Measurements from ENCODE around the gene ADGRG4. TPM values are rescaled to one million over a fixed set of nuclear protein-coding genes. Genes with fewer than 3 reads are reported as not detected.
"Not testable (repeated sequence)": the region's sequence is repeated elsewhere in the genome, so short reads cannot be mapped to it uniquely, and the experiment has no call there.

The ADGRG4 gene
- total RNA-seq, 1 experiment from 2014 or later = not detected

DNA sequence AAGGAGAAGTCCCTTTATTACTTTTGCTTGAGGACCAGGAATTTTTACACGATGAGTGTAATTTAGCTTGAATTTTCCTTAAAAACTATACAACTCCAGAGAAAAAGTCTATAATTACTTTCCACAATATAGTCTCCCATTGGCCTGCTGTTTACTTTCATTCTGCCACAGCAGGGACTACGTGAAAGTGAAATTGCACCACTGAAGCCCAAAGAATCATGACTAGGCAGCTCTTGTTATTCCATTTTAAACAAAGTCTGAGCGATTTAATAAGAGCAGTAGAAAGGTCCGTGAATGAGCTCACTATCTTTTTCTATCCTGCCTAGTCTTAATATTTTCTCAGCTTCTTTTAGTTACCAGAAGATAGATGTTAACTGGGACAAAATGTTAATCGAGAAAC is 68.6 kb downstream of the ADGRG4 start:
- in situ Hi-C loops (cut with HindIII; ENCODE audit: low sequenced_read_pairs) = no loop called here
- DNase-seq (ENCODE audit: low spot score) = no peak

GRCh38 chrX:136376713-136377112 is 76.0 kb downstream of the ADGRG4 start:
- DNase-seq (ENCODE audit: low spot score) = no peak
- in situ Hi-C loops (cut with HindIII; ENCODE audit: low sequenced_read_pairs) = no loop called here

GRCh38 chrX:136380010-136380769 is 79.4 kb downstream of the ADGRG4 start:
- no peak for DNase-seq (ENCODE audit: low spot score)
- in situ Hi-C loops (cut with HindIII; ENCODE audit: low sequenced_read_pairs) = no loop called here

DNA sequence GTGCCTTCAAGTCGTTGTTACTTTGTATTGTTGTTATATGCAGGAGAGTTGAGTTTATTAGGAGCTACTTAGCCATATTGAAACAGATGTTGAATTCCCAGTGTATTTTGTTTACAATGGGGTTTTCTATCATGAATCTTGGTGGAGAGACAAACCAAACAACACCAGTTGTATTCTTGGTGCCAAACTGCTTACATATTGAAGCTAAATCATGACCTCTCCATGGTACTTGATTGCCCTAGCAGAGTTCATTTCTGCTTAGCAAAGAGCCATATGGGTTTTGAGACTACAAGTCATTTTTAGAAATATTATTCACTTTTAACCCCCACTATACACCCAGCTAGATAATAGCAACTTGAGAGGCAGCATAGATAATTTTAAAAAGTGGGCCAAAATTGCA is 85.4 kb downstream of the ADGRG4 start:
- in situ Hi-C loops (cut with HindIII; ENCODE audit: low sequenced_read_pairs) = no loop called here

DNA sequence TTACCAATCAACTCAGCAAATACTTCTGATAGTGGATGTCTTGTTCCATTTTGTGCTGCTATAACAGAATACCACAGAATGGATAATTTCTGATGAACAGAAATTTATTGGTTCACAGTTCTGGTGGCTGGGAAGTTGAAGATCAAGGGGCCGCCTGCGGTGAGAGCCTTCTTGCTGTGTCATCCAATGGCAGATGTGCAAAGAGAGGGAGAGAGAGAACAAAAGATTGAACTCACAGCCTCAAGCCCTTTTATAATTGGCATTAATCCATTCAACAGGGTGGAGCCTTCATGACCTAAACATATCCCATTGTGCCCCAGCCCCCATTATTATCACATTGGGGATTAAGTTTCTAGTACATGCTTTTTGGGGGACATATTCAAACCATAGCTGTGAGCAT is 86.1 kb downstream of the ADGRG4 start:
- in situ Hi-C loops (cut with HindIII; ENCODE audit: low sequenced_read_pairs) = no loop called here
- no peak for DNase-seq (ENCODE audit: low spot score)

More for the DNA sequence above, 85.4 kb downstream of the ADGRG4 start:
- no peak for DNase-seq (ENCODE audit: low spot score)

DNA sequence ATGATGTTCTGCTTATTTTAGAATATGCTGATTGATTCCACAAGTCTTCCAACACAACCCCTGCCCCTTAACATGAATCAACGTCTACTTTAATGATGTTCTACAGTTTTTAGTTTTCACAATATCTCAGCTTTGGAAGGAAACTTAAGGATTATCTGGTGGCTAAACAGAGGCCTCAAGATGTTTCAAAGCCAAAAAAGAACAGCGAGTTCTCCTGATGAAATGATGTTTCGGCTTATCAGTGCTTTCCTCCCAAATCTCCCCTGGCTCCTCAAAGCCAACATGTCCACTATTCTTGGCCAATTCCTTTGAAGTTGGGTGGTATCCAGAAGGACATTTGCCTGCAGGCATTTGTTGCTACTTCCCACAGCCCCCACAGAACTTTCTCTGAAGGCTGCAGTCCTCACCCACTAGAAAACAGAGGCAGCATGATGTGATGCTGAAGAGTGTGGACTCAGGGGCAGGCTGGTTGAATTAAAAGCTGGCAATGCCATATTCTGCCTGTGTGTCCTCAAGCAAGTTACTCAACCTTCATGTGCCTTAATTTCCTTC is 87.3 kb downstream of the ADGRG4 start:
- no peak for DNase-seq (ENCODE audit: low spot score)
- in situ Hi-C loops (cut with HindIII; ENCODE audit: low sequenced_read_pairs) = no loop called here

- DNase-seq (ENCODE audit: low spot score) = no peak
- in situ Hi-C loops (cut with HindIII; ENCODE audit: low sequenced_read_pairs) = no loop called here
Measured at GRCh38 chrX:136390921-136391320, 90.2 kb downstream of the ADGRG4 start.

DNA sequence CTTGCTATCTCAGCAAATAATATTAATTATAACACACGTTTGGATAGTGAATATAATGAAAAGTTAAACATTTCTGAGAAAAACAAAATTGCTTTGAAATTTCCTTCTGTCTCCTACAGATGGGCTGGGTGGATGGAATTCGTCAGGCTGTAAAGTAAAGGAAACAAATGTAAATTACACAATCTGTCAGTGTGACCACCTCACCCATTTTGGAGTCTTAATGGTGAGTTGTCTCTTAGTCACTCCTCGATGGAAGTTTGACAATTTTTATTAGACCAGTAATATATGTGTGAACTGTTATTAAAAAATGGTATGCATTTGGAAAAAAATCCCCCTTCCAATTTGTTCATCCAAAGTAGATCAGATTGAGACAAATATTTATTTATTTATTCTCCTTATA is 94.5 kb downstream of the ADGRG4 start:
- no peak for DNase-seq (ENCODE audit: low spot score)
- in situ Hi-C loops (cut with HindIII; ENCODE audit: low sequenced_read_pairs) = no loop called here

- no peak for DNase-seq (ENCODE audit: low spot score)
- in situ Hi-C loops (cut with HindIII; ENCODE audit: low sequenced_read_pairs) = no loop called here
Measured at GRCh38 chrX:136397001-136397400, 96.2 kb downstream of the ADGRG4 start.

DNA sequence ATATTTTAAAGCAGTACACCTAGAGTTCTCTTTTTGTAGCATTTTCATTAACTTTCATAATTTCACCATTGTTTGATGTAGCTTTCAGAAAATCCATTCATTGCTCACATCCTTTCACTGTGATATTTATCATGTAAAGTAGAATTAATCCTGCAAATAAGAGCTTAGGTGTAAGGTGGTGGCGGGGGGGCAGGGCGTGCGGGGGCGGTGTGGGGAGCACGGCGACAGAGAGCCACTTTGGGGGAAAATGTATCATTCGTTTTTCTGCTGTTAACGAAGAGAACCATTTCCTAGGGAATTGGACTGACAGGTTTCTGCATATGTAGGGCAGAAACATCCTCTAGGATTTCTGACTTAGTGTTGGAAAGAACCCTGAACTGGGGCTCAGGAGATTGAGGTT is 104.4 kb downstream of the ADGRG4 start:
- DNase-seq (ENCODE audit: low spot score) = no peak
- in situ Hi-C loops (cut with HindIII; ENCODE audit: low sequenced_read_pairs) = no loop called here

GRCh38 chrX:136417806-136418205 is 117.0 kb downstream of the ADGRG4 start:
- DNase-seq (ENCODE audit: low spot score) = no peak

GRCh38 chrX:136421338-136421737 is 120.6 kb downstream of the ADGRG4 start:
- DNase-seq (ENCODE audit: low spot score) = no peak
- in situ Hi-C loops (cut with HindIII; ENCODE audit: low sequenced_read_pairs) = no loop called here

More at GRCh38 chrX:136417806-136418205, 117.0 kb downstream of the ADGRG4 start:
- in situ Hi-C loops (cut with HindIII; ENCODE audit: low sequenced_read_pairs) = no loop called here

- DNase-seq (ENCODE audit: low spot score) = no peak
- in situ Hi-C loops (cut with HindIII; ENCODE audit: low sequenced_read_pairs) = no loop called here
Measured at GRCh38 chrX:136423724-136424123, 123.0 kb downstream of the ADGRG4 start.

DNA sequence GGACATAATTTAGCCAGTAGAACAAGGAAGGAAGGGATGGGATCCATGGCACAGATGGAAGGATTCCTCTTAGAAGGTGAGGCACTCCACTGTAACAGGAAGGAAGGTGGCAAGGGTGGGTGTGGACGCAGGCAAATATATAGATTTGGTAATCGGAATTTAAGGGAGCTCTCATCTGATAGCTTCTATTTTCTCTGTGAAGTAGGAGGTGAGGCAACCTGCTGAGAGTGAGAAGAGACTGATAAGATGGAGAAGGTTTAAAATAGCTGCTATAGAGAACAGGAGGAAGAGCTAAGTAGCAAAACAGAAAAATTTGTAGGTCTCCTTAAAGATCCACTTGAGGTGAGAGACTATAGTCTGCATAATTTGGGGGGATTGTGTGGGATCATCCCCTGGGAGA is 125.2 kb downstream of the ADGRG4 start:
- DNase-seq (ENCODE audit: low spot score) = no peak
- in situ Hi-C loops (cut with HindIII; ENCODE audit: low sequenced_read_pairs) = no loop called here

GRCh38 chrX:136431625-136432024 is 130.9 kb downstream of the ADGRG4 start:
- no peak for DNase-seq (ENCODE audit: low spot score)
- in situ Hi-C loops (cut with HindIII; ENCODE audit: low sequenced_read_pairs) = no loop called here

DNA sequence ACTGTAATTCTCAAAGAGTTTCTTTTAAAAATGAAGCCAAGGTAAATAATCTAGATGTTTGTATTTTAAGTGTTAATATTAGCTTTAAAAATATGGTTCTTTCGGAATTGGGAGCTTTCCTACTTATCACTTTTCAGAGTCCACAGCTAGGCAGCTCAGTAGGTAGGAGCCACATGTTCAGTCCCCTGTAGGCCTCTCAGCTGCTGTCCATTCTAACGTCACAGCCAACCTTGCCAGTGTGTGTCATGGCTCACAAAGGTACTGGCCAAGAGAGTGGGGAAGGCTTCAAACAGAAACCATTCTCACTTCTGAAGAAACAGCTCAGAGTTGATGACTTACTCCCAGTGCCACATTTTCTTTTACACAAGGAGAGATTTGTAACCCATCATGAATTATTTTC is 137.0 kb downstream of the ADGRG4 start:
- in situ Hi-C loops (cut with HindIII; ENCODE audit: low sequenced_read_pairs) = no loop called here
- no peak for DNase-seq (ENCODE audit: low spot score)

DNA sequence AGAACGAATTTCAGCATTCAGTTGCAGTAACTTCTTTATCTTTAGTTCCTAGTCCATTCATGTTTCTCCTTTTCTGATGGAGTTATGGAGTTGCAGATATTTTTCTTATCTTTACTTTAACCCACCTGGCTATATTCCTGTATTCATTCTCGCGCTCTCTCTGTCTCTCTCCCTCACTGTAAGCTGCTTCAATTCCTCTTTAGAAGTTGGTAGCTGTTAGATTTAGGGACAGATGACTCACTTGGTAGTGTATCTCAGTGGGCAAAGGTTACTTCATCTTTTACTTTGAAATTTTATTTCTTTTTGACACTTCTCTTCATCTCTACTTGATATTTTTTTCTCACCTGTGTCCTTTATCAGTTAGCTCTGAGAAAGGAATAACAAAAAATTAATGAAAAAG is 137.4 kb downstream of the ADGRG4 start:
- in situ Hi-C loops (cut with HindIII; ENCODE audit: low sequenced_read_pairs) = no loop called here
- DNase-seq (ENCODE audit: low spot score) = no peak

DNA sequence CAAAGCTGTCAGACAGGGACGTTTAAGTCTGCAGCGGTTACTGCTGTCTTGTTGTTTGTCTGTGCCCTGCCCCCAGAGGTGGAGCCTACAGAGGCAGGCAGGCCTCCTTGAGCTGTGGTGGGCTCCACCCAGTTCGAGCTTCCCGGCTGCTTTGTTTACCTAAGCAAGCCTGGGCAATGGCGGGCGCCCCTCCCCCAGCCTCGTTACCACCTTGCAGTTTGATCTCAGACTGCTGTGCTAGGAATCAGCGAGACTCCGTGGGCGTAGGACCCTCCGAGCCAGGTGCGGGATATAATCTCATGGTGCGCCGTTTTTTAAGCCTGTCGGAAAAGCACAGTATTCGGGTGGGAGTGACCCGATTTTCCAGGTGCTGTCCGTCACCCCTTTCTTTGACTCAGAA is 144.9 kb downstream of the ADGRG4 start:
- DNase-seq (ENCODE audit: low spot score); in situ Hi-C loops (cut with HindIII; ENCODE audit: low sequenced_read_pairs): not testable (repeated sequence)

- in situ Hi-C loops (cut with HindIII; ENCODE audit: low sequenced_read_pairs) = no loop called here
- no peak for DNase-seq (ENCODE audit: low spot score)
Measured at GRCh38 chrX:136446208-136446607, 145.4 kb downstream of the ADGRG4 start.

GRCh38 chrX:136447308-136447707 is 146.5 kb downstream of the ADGRG4 start:
- DNase-seq (ENCODE audit: low spot score) = no peak
- in situ Hi-C loops (cut with HindIII; ENCODE audit: low sequenced_read_pairs) = no loop called here

DNA sequence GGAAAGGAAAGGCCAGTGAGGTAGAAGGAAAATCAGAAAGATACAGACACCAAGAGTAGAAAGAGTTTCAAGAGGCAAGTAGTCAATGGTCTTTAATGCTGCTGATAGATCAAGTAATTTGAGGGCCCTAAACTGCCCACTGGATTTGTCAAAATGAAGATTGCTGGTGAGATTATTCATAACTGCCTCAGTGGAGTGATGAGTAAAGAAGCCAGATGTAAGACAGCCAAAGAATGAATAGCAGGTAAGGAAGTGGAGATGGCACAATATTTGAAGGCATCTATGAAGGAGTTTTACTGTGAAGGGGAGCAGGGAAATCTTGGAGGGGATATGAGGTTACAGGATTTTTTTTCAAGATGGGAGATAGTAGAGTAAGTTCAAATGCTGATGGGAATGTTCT is 147.2 kb downstream of the ADGRG4 start:
- in situ Hi-C loops (cut with HindIII; ENCODE audit: low sequenced_read_pairs) = no loop called here
- no peak for DNase-seq (ENCODE audit: low spot score)
